ENCODE data around the gene UBE3D. TPM values are rescaled to one million over a fixed set of nuclear protein-coding genes. Genes with fewer than 3 reads are reported as not detected.

UBE3D gene
- total and polyA plus RNA-seq, 2 experiments from 2014 or later: 17.5 to 31.4 TPM

DNA sequence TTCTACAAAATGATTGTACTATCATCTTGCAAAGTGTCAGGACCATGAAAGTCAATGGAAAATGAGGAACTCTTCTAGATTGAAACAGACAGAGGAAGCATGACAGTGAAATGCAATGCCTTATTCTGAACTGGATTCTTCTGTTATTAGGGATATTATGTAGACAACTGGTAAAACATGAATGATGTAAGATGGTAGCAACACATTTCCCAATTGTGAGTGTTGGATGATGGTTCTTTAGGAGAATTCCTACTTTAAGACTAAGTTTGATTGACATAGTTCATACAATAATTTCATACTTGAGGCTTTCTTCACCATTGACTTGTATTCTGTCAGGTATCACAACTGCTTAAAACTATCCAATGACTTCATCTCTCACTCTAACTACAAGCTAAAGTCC, 4.5 kb downstream of the UBE3D start (continued):
- TF ChIP-seq, protein P1, sequence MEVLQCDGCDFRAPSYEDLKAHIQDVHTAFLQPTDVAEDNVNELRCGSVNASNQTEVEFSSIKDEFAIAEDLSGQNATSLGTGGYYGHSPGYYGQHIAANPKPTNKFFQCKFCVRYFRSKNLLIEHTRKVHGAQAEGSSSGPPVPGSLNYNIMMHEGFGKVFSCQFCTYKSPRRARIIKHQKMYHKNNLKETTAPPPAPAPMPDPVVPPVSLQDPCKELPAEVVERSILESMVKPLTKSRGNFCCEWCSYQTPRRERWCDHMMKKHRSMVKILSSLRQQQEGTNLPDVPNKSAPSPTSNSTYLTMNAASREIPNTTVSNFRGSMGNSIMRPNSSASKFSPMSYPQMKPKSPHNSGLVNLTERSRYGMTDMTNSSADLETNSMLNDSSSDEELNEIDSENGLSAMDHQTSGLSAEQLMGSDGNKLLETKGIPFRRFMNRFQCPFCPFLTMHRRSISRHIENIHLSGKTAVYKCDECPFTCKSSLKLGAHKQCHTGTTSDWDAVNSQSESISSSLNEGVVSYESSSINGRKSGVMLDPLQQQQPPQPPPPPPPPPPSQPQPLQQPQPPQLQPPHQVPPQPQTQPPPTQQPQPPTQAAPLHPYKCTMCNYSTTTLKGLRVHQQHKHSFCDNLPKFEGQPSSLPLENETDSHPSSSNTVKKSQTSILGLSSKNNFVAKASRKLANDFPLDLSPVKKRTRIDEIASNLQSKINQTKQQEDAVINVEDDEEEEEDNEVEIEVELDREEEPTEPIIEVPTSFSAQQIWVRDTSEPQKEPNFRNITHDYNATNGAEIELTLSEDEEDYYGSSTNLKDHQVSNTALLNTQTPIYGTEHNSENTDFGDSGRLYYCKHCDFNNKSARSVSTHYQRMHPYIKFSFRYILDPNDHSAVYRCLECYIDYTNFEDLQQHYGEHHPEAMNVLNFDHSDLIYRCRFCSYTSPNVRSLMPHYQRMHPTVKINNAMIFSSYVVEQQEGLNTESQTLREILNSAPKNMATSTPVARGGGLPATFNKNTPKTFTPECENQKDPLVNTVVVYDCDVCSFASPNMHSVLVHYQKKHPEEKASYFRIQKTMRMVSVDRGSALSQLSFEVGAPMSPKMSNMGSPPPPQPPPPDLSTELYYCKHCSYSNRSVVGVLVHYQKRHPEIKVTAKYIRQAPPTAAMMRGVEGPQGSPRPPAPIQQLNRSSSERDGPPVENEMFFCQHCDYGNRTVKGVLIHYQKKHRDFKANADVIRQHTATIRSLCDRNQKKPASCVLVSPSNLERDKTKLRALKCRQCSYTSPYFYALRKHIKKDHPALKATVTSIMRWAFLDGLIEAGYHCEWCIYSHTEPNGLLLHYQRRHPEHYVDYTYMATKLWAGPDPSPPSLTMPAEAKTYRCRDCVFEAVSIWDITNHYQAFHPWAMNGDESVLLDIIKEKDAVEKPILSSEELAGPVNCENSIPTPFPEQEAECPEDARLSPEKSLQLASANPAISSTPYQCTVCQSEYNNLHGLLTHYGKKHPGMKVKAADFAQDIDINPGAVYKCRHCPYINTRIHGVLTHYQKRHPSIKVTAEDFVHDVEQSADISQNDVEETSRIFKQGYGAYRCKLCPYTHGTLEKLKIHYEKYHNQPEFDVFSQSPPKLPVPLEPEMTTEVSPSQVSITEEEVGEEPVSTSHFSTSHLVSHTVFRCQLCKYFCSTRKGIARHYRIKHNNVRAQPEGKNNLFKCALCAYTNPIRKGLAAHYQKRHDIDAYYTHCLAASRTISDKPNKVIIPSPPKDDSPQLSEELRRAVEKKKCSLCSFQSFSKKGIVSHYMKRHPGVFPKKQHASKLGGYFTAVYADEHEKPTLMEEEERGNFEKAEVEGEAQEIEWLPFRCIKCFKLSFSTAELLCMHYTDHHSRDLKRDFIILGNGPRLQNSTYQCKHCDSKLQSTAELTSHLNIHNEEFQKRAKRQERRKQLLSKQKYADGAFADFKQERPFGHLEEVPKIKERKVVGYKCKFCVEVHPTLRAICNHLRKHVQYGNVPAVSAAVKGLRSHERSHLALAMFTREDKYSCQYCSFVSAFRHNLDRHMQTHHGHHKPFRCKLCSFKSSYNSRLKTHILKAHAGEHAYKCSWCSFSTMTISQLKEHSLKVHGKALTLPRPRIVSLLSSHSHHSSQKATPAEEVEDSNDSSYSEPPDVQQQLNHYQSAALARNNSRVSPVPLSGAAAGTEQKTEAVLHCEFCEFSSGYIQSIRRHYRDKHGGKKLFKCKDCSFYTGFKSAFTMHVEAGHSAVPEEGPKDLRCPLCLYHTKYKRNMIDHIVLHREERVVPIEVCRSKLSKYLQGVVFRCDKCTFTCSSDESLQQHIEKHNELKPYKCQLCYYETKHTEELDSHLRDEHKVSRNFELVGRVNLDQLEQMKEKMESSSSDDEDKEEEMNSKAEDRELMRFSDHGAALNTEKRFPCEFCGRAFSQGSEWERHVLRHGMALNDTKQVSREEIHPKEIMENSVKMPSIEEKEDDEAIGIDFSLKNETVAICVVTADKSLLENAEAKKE (CRISPR knock-in tag; IDR thresholded peaks at IDR 0.05): no peak
- TF ChIP-seq, protein P2, sequence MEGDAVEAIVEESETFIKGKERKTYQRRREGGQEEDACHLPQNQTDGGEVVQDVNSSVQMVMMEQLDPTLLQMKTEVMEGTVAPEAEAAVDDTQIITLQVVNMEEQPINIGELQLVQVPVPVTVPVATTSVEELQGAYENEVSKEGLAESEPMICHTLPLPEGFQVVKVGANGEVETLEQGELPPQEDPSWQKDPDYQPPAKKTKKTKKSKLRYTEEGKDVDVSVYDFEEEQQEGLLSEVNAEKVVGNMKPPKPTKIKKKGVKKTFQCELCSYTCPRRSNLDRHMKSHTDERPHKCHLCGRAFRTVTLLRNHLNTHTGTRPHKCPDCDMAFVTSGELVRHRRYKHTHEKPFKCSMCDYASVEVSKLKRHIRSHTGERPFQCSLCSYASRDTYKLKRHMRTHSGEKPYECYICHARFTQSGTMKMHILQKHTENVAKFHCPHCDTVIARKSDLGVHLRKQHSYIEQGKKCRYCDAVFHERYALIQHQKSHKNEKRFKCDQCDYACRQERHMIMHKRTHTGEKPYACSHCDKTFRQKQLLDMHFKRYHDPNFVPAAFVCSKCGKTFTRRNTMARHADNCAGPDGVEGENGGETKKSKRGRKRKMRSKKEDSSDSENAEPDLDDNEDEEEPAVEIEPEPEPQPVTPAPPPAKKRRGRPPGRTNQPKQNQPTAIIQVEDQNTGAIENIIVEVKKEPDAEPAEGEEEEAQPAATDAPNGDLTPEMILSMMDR (conservative IDR thresholded peaks at IDR 0.05; ENCODE audit: low read depth in 2 of 2): no peak

DNA sequence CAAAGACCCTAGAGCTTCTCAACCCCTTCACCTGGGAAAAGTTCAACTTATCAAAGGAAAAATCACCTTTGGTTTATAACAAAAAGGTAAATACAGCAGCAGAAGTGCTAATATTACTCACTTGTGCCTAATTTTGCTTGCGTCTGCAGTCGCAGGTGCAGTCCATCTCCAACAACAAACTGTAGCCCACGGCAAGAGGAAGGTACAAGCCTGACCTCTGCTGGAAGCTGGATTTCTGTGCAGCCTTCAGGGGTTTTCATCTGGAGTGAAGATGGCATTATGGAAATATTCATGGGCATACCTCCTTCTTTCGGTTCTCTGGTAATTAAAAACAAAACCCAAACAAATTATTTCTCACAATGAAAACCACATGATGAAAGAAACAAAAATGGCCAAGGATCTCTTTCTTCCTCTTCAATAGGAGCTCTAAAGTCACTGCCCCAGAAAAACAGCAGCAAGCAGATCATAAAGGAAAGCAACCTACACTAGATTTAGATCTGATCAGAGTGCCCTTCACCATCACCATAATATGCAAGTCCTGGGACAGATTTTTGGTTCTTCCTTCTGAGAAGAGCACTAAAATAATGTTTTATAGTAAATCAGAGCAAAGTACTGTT, 7.8 kb downstream of the UBE3D start:
- no peak overlapping the region for H3K4me3 Mint-ChIP-seq
- TF ChIP-seq STAT1 (IDR thresholded peaks at IDR 0.05; ENCODE audit: unreplicated experiment) (no peak), JUNB (IDR thresholded peaks at IDR 0.05; ENCODE audit: unreplicated experiment) (no peak)
- TF ChIP-seq, protein P2 (conservative IDR thresholded peaks at IDR 0.05; ENCODE audit: low read depth in 2 of 2): peak; percentile 71 to 83
- H3K79me2 ChIP-seq (replicated peaks; ENCODE audit: insufficient read depth): peaks cover 58% of the 10 kb centered on the region
- H3K36me3 Mint-ChIP-seq (ENCODE audit: low read depth): peaks cover 22% of the 10 kb centered on the region
- H3K4me1 ChIP-seq (ENCODE audit: insufficient read depth): no peaks in the 10 kb centered on the region
- H3K4me1 Mint-ChIP-seq: no peaks in the 10 kb centered on the region; the same call in 2 of the 3 replicates
- peak; percentile 68 for ATAC-seq
- peaks cover 2% of the 10 kb centered on the region for H3K27me3 Mint-ChIP-seq (ENCODE audit: insufficient read depth, low read depth, poor library complexity)
- no peaks in the 10 kb centered on the region for H3K27me3 ChIP-seq (ENCODE audit: insufficient read depth)
- H2AFZ ChIP-seq: no peak overlapping the region
- H3K36me3 ChIP-seq (ENCODE audit: insufficient read depth): peaks cover 9% of the 10 kb centered on the region; the same call in 1 of the 2 replicates
- no peak overlapping the region for H3K27ac ChIP-seq (ENCODE audit: low read depth)
- H3K4me2 ChIP-seq: no peak overlapping the region
- peak; percentile 72 for DNase-seq (ENCODE audit: low spot score)
- no peaks in the 10 kb centered on the region for H3F3A ChIP-seq (replicated peaks; ENCODE audit: low read depth)
- peaks cover 10% of the 10 kb centered on the region for H4K20me1 ChIP-seq (replicated peaks; ENCODE audit: insufficient read depth)
- H3K9me3 Mint-ChIP-seq: no peaks in the 10 kb centered on the region
- no peak overlapping the region for H3K4me3 ChIP-seq
- H3K9me2 ChIP-seq (ENCODE audit: insufficient read depth): no peaks in the 10 kb centered on the region
- no peak overlapping the region for H3K27ac Mint-ChIP-seq
